ENCODE data around the gene CTNNB1. TPM values are rescaled to one million over a fixed set of nuclear protein-coding genes. Genes with fewer than 3 reads are reported as not detected.
A peak's percentile ranks its signal among the peaks of the same experiment; 100 is the strongest.

The CTNNB1 gene
- total and polyA plus RNA-seq, 3 experiments from 2014 or later = 54.4 to 166 (median 156) TPM

- peaks cover 21 to 48% of the 10 kb centered on the region in 2 donors for H3K27me3 Mint-ChIP-seq
- no peak overlapping the region for H3K4me3 Mint-ChIP-seq
- POLR2A ChIA-PET = no interaction called here
- peak overlapping the region in 1 of 8 donors; percentile 6 for H3K27ac Mint-ChIP-seq
- H3K4me1 Mint-ChIP-seq = peaks cover 7 to 13% (median 11%) of the 10 kb centered on the region in 3 donors
- DNase-seq = peak in 2 of 5 donors; percentile 5 to 29
- no peaks in the 10 kb centered on the region for H3K9me3 Mint-ChIP-seq
- H3K36me3 Mint-ChIP-seq = no peaks in the 10 kb centered on the region
- Histone ChIP-seq H3K27me3 (ENCODE audit: insufficient read depth, low read length, poor library complexity, severe bottlenecking) (peaks cover 3% of the 10 kb centered on the region), H3K36me3 (ENCODE audit: insufficient read depth, low read length) (no peaks in the 10 kb centered on the region), H3K27ac (ENCODE audit: low read depth, low read length) (no peak overlapping the region), H3K9me3 (ENCODE audit: low read length) (no peaks in the 10 kb centered on the region), H3K4me1 (ENCODE audit: insufficient read depth, low read length) (no peaks in the 10 kb centered on the region), H3K4me3 (ENCODE audit: low read length) (no peak overlapping the region)
- CTCF ChIA-PET = no interaction called here
Observed at GRCh38 chr3:41167722-41168497, 31.4 kb upstream of the CTNNB1 start.

- CTCF ChIA-PET = no interaction called here
- no peak overlapping the region for H3K4me3 Mint-ChIP-seq
- H3K4me1 Mint-ChIP-seq = peaks cover 7 to 13% (median 11%) of the 10 kb centered on the region in 3 donors
- no peak overlapping the region for H3K27ac ChIP-seq (ENCODE audit: low read depth, low read length)
- no peaks in the 10 kb centered on the region for H3K9me3 ChIP-seq (ENCODE audit: low read length)
- H3K27ac Mint-ChIP-seq = no peak overlapping the region
- no peaks in the 10 kb centered on the region for H3K9me3 Mint-ChIP-seq
- H3K27me3 Mint-ChIP-seq = peaks cover 21 to 48% of the 10 kb centered on the region in 2 donors
- H3K36me3 ChIP-seq (ENCODE audit: insufficient read depth, low read length) = no peaks in the 10 kb centered on the region
- no peak for DNase-seq
- no peaks in the 10 kb centered on the region for H3K36me3 Mint-ChIP-seq
- H3K4me3 ChIP-seq (ENCODE audit: low read length) = no peak overlapping the region
- H3K4me1 ChIP-seq (ENCODE audit: insufficient read depth, low read length) = no peaks in the 10 kb centered on the region
- H3K27me3 ChIP-seq (ENCODE audit: insufficient read depth, low read length, poor library complexity, severe bottlenecking) = peaks cover 3% of the 10 kb centered on the region
- POLR2A ChIA-PET = no interaction called here
Observed at GRCh38 chr3:41169023-41169422, 30.3 kb upstream of the CTNNB1 start.

- H3K36me3 Mint-ChIP-seq = no peaks in the 10 kb centered on the region
- POLR2A ChIA-PET = no interaction called here
- CTCF ChIA-PET = no interaction called here
Observed at GRCh38 chr3:41173926-41174885, 25.1 kb upstream of the CTNNB1 start.

GRCh38 chr3:41175365-41175764 lies 23.9 kb upstream of the CTNNB1 start:
- H3K27me3 Mint-ChIP-seq = peaks cover 16 to 42% of the 10 kb centered on the region in 2 donors
- no peaks in the 10 kb centered on the region for H3K4me1 Mint-ChIP-seq
- no peak overlapping the region for H3K4me3 Mint-ChIP-seq
- ChIA-PET CTCF (no interaction called here), POLR2A (no interaction called here)
- Histone ChIP-seq H3K27ac (ENCODE audit: low read depth, low read length) (no peak overlapping the region), H3K4me3 (ENCODE audit: low read length) (no peak overlapping the region), H3K27me3 (ENCODE audit: insufficient read depth, low read length, poor library complexity, severe bottlenecking) (peaks cover 3% of the 10 kb centered on the region), H3K4me1 (ENCODE audit: insufficient read depth, low read length) (no peaks in the 10 kb centered on the region), H3K9me3 (ENCODE audit: low read length) (no peaks in the 10 kb centered on the region), H3K36me3 (ENCODE audit: insufficient read depth, low read length) (no peaks in the 10 kb centered on the region)
- no peaks in the 10 kb centered on the region for H3K36me3 Mint-ChIP-seq
- H3K9me3 Mint-ChIP-seq = no peaks in the 10 kb centered on the region
- H3K27ac Mint-ChIP-seq = no peak overlapping the region
- DNase-seq = no peak

More at GRCh38 chr3:41173926-41174885, 25.1 kb upstream of the CTNNB1 start:
- H3K27ac Mint-ChIP-seq = no peak overlapping the region
- no peaks in the 10 kb centered on the region for H3K4me1 ChIP-seq (ENCODE audit: insufficient read depth, low read length)
- H3K9me3 Mint-ChIP-seq = no peaks in the 10 kb centered on the region
- H3K4me3 Mint-ChIP-seq = no peak overlapping the region
- no peaks in the 10 kb centered on the region for H3K4me1 Mint-ChIP-seq
- no peak for DNase-seq
- no peaks in the 10 kb centered on the region for H3K36me3 ChIP-seq (ENCODE audit: insufficient read depth, low read length)
- H3K9me3 ChIP-seq (ENCODE audit: low read length) = no peaks in the 10 kb centered on the region
- H3K27me3 ChIP-seq (ENCODE audit: insufficient read depth, low read length, poor library complexity, severe bottlenecking) = peaks cover 3% of the 10 kb centered on the region
- H3K27ac ChIP-seq (ENCODE audit: low read depth, low read length) = no peak overlapping the region
- peaks cover 18 to 42% of the 10 kb centered on the region in 2 donors for H3K27me3 Mint-ChIP-seq
- no peak overlapping the region for H3K4me3 ChIP-seq (ENCODE audit: low read length)

GRCh38 chr3:41176596-41176995 lies 22.7 kb upstream of the CTNNB1 start:
- Histone ChIP-seq H3K4me1 (ENCODE audit: insufficient read depth, low read length) (no peaks in the 10 kb centered on the region), H3K9me3 (ENCODE audit: low read length) (no peaks in the 10 kb centered on the region), H3K27me3 (ENCODE audit: insufficient read depth, low read length, poor library complexity, severe bottlenecking) (no peaks in the 10 kb centered on the region), H3K4me3 (ENCODE audit: low read length) (no peak overlapping the region), H3K27ac (ENCODE audit: low read depth, low read length) (no peak overlapping the region), H3K36me3 (ENCODE audit: insufficient read depth, low read length) (no peaks in the 10 kb centered on the region)
- POLR2A ChIA-PET = no interaction called here
- CTCF ChIA-PET = no interaction called here
- Mint-ChIP-seq H3K4me1 (no peaks in the 10 kb centered on the region), H3K27ac (no peak overlapping the region), H3K9me3 (no peaks in the 10 kb centered on the region), H3K36me3 (no peaks in the 10 kb centered on the region), H3K4me3 (no peak overlapping the region), H3K27me3 (peaks cover 13 to 43% of the 10 kb centered on the region in 2 donors)
- DNase-seq = no peak

- DNase-seq = no peak
- H3K36me3 ChIP-seq (ENCODE audit: insufficient read depth, low read length) = no peaks in the 10 kb centered on the region
- Mint-ChIP-seq H3K27ac (peak overlapping the region in 1 of 8 donors; percentile 8), H3K4me3 (no peak overlapping the region), H3K27me3 (peaks cover 16 to 53% of the 10 kb centered on the region in 2 donors), H3K36me3 (no peaks in the 10 kb centered on the region), H3K4me1 (no peaks in the 10 kb centered on the region), H3K9me3 (no peaks in the 10 kb centered on the region)
- POLR2A ChIA-PET = no interaction called here
- no peaks in the 10 kb centered on the region for H3K9me3 ChIP-seq (ENCODE audit: low read length)
- no peak overlapping the region for H3K27ac ChIP-seq (ENCODE audit: low read depth, low read length)
- no peak overlapping the region for H3K4me3 ChIP-seq (ENCODE audit: low read length)
- H3K4me1 ChIP-seq (ENCODE audit: insufficient read depth, low read length) = no peaks in the 10 kb centered on the region
- no peaks in the 10 kb centered on the region for H3K27me3 ChIP-seq (ENCODE audit: insufficient read depth, low read length, poor library complexity, severe bottlenecking)
- CTCF ChIA-PET = no interaction called here
Observed at GRCh38 chr3:41178576-41178975, 20.7 kb upstream of the CTNNB1 start.

GRCh38 chr3:41180396-41180795 lies 18.9 kb upstream of the CTNNB1 start:
- Histone ChIP-seq H3K36me3 (ENCODE audit: insufficient read depth, low read length) (no peaks in the 10 kb centered on the region), H3K4me3 (ENCODE audit: low read length) (no peak overlapping the region), H3K27me3 (ENCODE audit: insufficient read depth, low read length, poor library complexity, severe bottlenecking) (no peaks in the 10 kb centered on the region), H3K27ac (ENCODE audit: low read depth, low read length) (no peak overlapping the region), H3K9me3 (ENCODE audit: low read length) (no peaks in the 10 kb centered on the region), H3K4me1 (ENCODE audit: insufficient read depth, low read length) (no peaks in the 10 kb centered on the region)
- Mint-ChIP-seq H3K4me3 (no peak overlapping the region), H3K27me3 (peaks cover 18 to 59% of the 10 kb centered on the region in 2 donors), H3K36me3 (no peaks in the 10 kb centered on the region), H3K4me1 (no peaks in the 10 kb centered on the region), H3K27ac (no peak overlapping the region), H3K9me3 (no peaks in the 10 kb centered on the region)
- DNase-seq = no peak
- ChIA-PET CTCF (no interaction called here), POLR2A (no interaction called here)

- Mint-ChIP-seq H3K4me3 (no peak overlapping the region), H3K36me3 (no peaks in the 10 kb centered on the region), H3K4me1 (no peaks in the 10 kb centered on the region), H3K27ac (no peak overlapping the region), H3K9me3 (no peaks in the 10 kb centered on the region), H3K27me3 (peaks cover 12 to 52% of the 10 kb centered on the region in 2 donors)
- Histone ChIP-seq H3K27ac (ENCODE audit: low read depth, low read length) (no peak overlapping the region), H3K9me3 (ENCODE audit: low read length) (no peaks in the 10 kb centered on the region), H3K27me3 (ENCODE audit: insufficient read depth, low read length, poor library complexity, severe bottlenecking) (no peaks in the 10 kb centered on the region), H3K4me1 (ENCODE audit: insufficient read depth, low read length) (no peaks in the 10 kb centered on the region), H3K4me3 (ENCODE audit: low read length) (no peak overlapping the region), H3K36me3 (ENCODE audit: insufficient read depth, low read length) (no peaks in the 10 kb centered on the region)
- no peak for DNase-seq
- ChIA-PET CTCF (no interaction called here), POLR2A (no interaction called here)
Observed at GRCh38 chr3:41182504-41183059, 16.7 kb upstream of the CTNNB1 start.
